NCI-H82 (cell line): Measurements from ENCODE around the gene PDK4.

Experiments
- DNase-seq: peaks from one replicate; lab custom pipeline; 2025; lab: John Stamatoyannopoulos, UW

The PDK4 gene

GRCh38 chr7:95596198-95597063 lies at the start of gene PDK4:
PDK4 (minus strand) TSS chr7:95596516; CDS start chr7:95596293, 223 bp downstream.
- DNase-seq, result peak; percentile 60

DNA sequence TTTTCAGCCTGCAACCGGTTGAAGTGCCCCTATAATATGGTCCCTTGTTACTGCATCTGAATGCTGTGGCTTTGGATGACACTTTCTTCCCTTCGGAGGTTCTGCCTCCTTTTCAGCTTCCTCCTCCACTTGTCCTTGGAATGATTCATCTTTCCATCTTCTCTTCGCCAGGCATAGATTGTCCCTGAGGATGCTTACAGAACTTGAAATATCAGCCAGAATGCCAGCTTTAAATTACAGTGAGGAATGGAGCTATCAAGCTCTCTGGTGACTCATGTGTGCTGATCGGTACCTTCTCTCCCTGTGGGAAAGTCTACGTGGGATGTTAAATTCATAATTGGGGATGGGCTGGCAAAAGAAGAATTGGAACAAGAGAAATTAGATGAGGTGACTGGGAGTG lies 45.9 kb upstream of the PDK4 start:
- DNase-seq, result no peak

- no peak for DNase-seq
Measured at GRCh38 chr7:95636140-95636940, 40.0 kb upstream of the PDK4 start.

DNA sequence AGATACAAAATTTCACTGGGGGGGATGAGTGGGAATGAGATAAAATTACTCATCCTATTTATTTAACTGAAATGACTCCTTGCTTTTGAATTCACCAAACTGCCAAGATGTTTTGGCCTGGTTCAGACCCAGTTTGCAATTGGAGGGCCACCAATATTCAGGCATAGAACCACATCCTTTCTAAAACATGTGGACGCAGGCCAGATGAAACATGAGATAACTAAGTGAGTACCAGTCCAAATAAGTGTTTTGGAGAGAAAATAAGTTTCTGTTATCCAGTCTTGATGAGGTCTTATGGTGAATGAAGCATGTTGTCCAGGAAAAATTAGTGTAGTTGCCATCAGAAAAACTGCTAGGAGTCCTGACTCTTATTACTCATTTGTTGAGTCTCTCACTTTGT lies 36.3 kb upstream of the PDK4 start:
- DNase-seq, result no peak

- DNase-seq, result no peak
Measured at GRCh38 chr7:95631527-95631926, 35.2 kb upstream of the PDK4 start.

DNA sequence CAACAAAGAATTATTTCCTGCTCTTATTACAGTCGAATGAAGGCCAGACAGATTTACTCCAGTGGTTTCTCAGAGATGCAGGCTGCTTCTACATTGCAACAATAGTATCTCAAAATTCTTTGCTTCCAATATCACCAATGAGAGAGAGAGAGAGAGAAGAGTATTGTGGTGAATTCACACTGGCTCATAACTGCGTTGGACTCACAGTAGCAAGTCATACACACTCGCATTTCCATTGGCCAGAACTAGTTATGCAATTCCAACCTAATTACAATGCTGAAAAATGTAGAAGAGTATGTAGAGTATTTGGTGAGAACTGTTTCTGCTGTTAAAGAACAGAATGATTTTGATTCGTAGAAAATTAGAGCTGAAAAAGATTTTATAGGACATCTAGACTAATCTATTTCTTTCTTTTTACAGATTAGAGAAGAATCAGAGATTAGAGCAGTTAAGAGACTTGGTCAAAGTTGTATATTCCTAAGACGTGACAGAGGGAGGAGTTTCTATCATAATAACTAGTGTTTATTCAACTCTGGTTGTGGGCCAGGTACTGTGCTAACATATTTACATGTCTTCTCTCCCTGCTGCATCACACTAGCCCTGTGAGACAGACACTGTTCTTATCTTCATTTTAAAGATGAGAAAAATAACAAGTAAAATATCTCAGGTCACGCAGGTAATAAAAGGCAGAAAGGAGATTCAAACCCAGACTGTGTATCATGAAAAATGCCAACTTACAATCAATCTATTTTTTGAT lies 34.6 kb upstream of the PDK4 start:
- DNase-seq, result no peak

GRCh38 chr7:95628831-95629439 lies 32.6 kb upstream of the PDK4 start:
- no peak for DNase-seq

- DNase-seq, result no peak
Measured at GRCh38 chr7:95623788-95624187, 27.5 kb upstream of the PDK4 start.

- no peak for DNase-seq
Measured at GRCh38 chr7:95622859-95623258, 26.5 kb upstream of the PDK4 start.

GRCh38 chr7:95622001-95622549 lies 25.8 kb upstream of the PDK4 start:
- no peak for DNase-seq

DNA sequence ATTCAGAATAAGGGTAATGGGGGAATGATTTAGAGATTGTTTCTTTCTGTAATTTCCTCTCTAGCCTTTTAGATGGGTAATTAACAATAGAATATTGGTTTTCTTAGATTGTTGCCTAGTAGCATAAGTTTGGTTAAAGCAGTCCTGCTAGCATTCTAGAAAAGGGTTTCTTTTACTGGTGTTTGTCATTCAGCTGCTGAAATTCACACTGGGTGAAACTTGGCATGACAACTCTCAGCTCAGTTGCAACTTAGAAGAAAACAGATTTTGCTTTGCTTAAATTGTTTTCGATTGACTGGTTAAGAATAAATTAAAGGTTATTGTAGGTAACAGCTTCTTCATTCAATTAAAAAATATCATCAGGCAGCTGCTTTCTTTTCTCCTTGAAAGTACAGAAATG lies 25.1 kb upstream of the PDK4 start:
- no peak for DNase-seq

DNA sequence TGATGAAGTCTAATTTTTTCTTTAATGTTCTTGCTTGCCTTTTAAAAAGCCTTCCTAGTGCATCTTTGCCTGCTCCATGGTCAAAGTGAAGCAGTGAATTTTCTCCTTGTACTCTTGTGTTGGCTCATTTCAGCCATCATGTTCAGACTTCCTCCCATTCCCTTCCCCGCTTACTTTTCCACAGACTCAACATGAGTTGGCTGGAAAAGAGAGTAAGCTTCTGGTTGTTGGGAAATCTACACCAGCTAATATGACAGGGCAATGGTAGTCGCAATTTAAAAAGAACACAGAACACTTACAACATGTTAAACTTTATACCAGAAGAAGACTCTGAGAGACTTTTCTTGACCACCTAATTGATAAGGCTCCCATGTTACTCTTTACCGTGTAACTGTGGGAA lies 24.3 kb upstream of the PDK4 start:
- no peak for DNase-seq

DNA sequence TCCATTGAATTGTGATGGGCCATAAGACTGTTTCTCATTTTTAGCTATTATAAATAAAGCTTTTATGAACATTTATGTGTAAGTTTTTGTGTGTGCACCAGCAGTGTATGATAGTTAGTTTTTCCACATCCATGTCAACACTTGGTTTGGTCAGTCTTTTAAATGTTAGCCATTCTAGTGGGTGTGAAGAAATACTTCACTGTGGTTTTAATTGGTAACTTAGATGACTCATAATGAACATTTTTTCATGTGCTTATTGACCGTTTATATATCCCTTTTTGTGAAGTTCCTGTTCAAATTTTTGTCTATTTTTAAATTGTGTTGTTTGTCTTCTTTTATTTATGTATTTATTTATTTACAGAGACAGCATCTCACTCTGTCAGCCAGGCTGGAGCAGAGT lies 23.6 kb upstream of the PDK4 start:
- no peak for DNase-seq

- no peak for DNase-seq
Measured at GRCh38 chr7:95619517-95619916, 23.2 kb upstream of the PDK4 start.

DNA sequence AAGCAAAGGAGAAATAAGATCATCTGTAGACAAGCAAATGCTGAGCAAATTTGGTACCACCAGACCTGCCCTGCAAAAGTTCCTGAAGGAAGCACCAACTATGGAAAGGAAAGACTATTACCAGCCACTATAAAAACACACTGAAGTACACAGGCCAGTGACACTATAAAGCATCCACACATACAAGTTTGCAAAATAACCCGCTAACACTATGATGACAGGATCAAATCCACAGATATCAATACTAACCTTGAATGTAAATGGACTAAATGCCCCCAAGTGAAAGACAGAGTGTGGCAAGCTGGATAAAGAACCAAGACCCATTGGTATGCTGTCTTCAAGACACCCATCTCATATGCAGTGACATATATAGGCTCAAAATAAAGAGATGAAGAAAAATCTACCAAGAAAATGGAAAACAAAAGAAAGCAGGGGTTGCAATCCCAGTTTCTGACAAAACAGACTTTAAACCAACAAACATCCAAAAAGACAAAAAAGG lies 18.2 kb upstream of the PDK4 start:
- DNase-seq, result no peak

GRCh38 chr7:95611224-95611623 lies 14.9 kb upstream of the PDK4 start:
- DNase-seq, result no peak

DNA sequence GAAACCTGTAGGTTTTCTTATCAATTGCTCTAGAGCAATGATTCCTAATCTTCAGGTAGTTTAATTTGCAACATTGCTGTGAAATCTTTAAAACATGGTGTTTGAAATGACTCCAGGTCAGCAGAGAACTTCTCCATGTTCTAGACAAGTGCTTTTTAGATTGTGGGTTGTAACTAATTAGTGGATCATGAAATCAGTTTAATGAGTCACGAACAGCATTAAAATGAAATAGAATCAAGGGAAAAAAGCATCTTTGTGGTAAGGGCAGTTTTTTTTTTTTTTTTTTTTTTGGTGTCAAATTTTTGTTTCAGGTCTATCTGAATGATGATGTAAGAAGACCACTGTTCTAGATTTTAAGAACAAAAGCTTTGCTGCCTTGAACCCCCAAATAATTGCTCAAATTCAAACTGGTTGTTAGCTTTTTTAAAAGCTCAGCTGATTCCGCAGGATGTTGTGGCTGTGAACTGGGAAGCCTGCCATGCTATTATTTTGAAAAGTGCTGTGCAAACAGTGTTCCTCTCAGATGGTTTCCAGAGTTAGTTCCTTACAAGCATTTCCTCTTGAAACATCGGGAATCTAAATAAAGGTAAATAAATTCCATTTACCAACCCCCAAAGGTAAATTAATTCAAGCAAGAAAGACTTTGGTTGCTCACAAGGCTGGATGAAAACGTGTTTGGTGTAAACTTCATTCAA lies 13.1 kb upstream of the PDK4 start:
- DNase-seq, result no peak

- peak; percentile 71 for DNase-seq
Measured at GRCh38 chr7:95608359-95609173, 12.2 kb upstream of the PDK4 start.

DNA sequence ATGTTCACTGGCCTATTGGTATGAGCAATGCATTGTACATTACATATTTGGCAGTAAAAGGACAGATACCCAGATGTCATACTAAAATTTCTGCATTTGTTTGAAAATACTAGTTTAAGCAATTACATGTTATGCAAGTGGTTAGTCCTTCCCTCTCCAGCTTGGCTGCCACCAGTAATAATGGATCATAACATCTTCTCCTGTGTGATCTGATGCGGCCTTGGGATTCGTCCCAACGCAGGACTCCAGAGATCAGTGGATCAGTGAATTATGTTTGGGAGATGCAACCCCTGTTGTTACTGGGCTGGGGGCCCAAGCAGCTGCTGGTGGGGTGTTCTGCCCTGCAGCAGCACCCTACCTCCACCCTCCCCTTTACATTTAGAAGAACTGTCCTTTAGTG lies 11.2 kb upstream of the PDK4 start:
- DNase-seq, result no peak

- no peak for DNase-seq
Measured at GRCh38 chr7:95605275-95605674, 9.0 kb upstream of the PDK4 start.
